ENCODE data around the gene MYO3B.

Gene MYO3B

DNA sequence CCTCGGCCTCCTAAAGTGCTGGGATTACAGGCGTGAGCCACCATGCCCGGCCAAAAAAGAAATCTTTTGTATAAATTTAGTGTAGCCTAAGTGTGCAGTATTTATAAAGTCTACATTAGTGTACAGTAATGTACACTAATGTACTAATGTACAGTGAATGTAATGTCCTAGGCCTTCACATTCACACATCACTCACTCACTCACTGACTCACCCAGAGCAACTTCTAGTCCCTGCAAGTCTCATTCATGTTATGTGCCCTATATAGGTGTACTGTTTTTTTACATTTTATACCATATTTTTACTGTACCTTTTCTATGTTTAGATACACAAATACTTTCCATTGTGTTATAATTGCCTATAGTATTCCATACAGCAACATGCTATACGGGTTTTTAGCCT, 254.9 kb downstream of the MYO3B start:
- TF ChIP-seq GATA3 (IDR thresholded peaks at IDR 0.05; ENCODE audit: low read depth, low read length), result no peak

DNA sequence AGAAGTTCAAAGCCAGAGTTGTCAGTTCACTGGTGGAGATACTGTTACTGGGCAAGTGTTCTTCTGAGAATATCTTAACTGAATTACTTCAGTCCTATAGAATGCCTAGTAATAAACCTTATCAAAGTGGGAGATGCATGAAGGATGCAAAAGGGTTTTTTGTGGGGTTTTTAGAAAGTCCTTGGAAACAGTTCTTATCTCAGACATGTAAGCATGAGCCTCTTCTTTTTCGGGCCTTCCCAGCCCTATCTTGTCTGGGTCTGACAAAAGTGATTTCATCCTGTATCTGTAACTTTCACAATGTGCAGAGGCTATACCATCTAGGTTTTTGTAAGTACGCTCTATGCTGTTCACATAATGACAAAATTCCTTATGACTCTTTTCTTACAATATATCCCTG, 255.5 kb downstream of the MYO3B start:
- TF ChIP-seq GATA2 (IDR thresholded peaks at IDR 0.05; ENCODE audit: low read depth, low read length) (no peak), GATA3 (IDR thresholded peaks at IDR 0.05; ENCODE audit: low read depth, low read length) (no peak)

DNA sequence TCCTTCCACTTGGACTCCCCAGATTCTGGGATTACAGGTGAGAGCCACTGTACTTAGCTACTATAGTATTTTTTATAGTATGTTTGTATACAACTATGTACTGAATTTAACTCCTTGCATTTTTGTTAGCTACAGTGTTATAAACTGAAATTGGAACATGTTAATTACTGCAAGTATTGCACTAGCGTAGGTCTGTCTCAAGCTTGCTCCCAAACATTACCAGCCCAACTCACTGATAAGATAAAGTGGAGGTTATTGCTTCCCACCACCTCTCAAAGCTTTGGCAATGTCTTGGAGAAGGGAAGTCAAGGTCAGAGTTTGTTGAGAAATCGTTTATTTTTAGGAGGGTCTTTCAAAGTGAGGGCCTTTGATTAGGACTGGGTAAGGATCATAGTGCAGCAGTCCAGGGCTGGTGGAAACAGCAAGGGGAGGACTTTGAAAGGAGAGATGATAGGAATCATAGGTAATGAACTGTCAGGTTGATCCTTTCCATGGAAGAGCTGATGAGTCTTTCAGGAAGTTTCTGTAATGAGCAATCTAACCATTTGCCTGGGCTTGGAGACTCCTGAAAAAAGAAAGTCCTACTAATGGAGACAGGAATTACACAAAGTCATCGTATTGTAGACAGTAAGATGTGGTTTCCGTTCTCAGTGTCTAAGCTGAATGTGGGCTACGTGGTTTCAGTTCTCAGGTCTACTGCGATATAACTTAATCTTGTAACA, 257.1 kb downstream of the MYO3B start:
- no peak for TF ChIP-seq GATA3 (IDR thresholded peaks at IDR 0.05; ENCODE audit: low read depth, low read length)
- no peak for TF ChIP-seq GATA2 (IDR thresholded peaks at IDR 0.05; ENCODE audit: low read depth, low read length)

DNA sequence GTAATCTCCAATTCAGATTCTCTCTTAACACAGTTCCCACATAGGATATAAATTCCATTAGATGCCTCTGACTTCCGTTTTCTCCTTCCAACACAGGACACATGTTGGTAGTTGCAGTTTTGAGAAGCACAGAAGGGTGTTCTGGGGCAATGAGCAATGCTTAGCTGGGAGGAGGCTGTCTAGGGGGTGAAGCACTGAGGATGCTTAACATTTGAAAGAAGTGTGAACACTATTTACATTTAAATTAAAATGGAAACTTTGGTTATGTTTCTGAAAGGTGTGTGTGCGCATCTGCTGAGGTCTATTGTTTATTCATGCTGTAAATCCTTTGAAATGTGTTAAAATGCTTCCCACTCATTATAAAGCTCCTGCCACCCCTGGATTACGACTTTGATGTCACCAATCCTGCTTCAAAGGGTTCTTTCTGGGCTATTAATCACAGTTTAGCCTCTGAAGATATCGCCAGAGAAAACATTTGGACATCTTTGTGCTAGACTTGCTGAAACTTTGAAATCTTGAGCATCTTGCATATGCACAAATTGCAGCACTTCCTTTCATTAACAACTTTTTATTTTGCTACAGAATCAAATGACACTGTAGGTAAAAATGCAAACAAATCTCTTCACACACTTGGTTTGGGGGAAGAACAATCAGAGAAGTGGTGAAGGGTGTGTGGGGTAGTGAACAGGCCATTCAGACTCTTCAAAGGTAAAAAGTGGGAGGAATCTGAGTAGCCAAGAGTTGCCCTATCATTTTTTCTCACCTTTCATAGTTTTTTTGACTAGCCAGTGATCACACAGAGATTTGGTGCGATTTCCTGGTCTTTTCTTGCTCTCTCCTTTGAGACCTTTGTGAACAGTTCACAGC, 258.4 kb downstream of the MYO3B start:
- no peak for TF ChIP-seq GATA2 (IDR thresholded peaks at IDR 0.05; ENCODE audit: low read depth, low read length)
- no peak for TF ChIP-seq GATA3 (IDR thresholded peaks at IDR 0.05; ENCODE audit: low read depth, low read length)

DNA sequence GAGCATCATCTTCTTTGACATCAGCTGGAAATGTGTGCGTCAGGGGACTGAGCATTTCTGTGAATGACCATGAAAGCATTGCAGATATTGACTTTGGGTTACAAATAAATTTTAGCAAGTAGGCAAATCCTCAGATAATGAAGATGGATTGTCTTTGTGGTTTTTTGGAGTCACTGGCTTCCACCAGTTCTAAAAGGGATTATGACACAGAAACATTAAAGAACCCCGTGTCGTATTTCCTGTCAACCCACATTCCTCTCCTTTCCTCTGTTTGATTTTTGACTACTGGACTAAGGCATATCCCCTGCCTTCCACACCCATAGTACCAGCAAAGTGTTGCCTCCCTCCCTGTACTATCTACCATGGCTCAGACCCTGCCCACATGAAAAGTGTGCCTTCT, 268.1 kb downstream of the MYO3B start:
- no peak for TF ChIP-seq GATA3 (IDR thresholded peaks at IDR 0.05; ENCODE audit: low read depth, low read length)
- TF ChIP-seq GATA2 (IDR thresholded peaks at IDR 0.05; ENCODE audit: low read depth, low read length), result no peak

DNA sequence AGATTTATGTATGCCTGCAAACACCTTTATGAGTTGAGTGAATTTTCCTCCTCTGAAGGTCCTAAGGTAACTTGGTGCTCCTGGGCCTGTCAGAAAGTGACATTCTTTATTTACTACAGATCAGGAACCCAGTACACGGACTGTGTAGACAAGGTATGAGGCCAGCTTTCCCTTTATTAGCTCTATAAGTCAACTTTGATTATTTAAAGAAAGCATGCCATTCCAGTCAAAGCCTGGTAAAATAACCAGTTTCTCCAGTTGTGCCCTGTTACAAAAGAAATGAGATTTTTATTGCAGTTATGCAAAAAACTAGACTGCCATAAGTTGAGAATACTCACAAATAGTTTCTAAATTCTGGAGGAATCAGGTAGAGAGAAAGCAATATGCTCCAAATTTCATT, 271.1 kb downstream of the MYO3B start:
- TF ChIP-seq GATA3 (IDR thresholded peaks at IDR 0.05; ENCODE audit: low read depth, low read length), result no peak
- TF ChIP-seq GATA2 (IDR thresholded peaks at IDR 0.05; ENCODE audit: low read depth, low read length), result no peak

DNA sequence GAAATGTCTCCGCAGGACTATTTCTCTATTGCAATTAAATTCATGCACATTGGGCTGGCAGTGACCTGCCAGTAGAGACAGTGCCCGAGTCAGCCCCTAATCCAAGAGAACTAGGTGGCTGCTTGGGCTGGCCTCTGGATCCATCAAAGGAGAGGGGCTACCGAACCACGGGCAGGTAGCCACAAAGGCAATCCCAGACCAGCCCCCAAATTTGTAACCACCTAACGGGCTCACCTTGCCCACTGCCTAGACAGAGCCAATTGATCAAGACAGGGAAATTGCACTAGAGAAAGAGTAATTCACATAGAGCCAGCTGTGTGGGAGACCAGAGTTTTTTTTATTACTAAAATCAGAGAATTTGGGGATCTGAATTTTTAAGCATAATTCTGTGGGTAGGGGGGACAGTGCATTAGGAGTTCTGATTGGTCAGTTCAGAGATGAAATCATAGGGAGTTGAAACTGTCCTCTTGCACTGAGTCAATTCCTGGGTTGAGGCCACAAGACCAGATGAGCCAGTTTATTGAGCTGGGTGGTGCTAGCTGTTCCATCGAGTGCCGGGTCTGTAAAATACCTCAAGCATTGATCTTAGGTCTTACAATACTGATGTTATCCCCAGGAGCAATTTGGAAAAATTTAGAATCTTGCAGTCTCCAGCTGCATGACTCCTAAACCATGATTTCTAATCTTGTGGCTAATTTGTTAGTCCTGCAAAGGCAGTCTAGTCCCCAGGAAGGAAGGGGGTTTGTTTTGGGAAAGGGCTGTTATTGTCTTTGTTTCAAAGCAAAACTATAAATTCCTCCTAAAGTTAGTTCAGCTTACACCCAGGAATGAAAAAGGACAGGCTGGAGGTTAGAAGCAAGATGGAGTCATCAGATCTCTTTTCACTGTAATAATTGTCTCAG, 276.8 kb downstream of the MYO3B start:
- no peak for TF ChIP-seq GATA2 (IDR thresholded peaks at IDR 0.05; ENCODE audit: low read depth, low read length)
- no peak for TF ChIP-seq GATA3 (IDR thresholded peaks at IDR 0.05; ENCODE audit: low read depth, low read length)

DNA sequence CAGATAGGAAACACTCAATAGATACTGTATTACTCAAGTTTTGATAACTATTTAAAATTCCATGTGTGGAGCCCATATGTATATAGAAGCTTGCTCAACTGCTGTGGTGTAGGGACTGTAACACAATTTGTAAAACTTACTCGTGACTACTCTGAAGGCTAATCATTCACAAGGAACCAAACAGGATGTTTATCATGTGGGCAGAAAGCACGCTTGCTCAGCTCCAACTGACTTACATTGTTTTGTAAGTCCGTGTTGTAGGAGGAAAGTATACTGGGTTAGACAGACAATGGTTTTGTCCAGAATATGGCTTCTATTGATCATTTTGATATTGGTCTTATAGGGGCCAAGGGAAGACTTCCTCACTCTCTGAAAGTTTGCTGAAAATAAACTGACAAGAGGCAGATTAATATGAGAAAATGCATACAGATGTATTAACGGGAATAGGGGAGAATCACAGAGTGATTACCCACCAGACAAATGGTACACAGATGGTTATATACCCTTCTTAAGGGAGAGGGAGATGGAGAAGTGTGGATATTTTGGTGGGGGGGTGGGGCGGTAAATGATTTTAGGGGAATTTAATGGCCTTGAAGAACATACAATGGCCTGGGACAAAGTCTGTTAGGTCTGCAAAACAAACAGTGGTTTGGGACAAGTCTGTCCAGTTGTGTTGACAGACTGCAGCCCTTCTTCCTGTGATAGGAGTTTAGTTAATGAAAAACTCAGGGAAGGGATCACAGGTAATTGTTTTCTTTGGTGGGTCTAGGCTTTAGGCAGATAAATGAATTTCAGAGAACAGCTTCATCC, 277.9 kb downstream of the MYO3B start:
- TF ChIP-seq GATA3 (IDR thresholded peaks at IDR 0.05; ENCODE audit: low read depth, low read length), result no peak
- TF ChIP-seq GATA2 (IDR thresholded peaks at IDR 0.05; ENCODE audit: low read depth, low read length), result no peak

DNA sequence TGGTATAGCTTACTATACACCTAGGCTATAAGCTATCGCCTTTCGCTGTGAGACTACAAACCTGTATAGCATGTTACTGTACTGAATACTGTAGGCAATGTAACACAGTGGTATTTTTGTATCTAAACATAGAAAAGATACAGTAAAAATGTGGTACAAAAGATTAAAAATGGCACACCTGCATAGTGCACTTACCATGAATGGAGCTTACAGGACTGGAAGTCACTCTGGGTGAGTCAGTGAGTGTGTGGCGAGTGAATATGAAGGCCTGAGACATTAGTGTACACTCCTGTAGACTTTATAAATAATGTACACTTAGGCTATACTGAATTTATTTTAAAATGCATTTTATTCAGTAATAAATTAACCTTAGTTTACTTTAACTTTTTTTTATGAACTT, 279.0 kb downstream of the MYO3B start:
- no peak for TF ChIP-seq GATA2 (IDR thresholded peaks at IDR 0.05; ENCODE audit: low read depth, low read length)
- TF ChIP-seq GATA3 (IDR thresholded peaks at IDR 0.05; ENCODE audit: low read depth, low read length), result no peak

DNA sequence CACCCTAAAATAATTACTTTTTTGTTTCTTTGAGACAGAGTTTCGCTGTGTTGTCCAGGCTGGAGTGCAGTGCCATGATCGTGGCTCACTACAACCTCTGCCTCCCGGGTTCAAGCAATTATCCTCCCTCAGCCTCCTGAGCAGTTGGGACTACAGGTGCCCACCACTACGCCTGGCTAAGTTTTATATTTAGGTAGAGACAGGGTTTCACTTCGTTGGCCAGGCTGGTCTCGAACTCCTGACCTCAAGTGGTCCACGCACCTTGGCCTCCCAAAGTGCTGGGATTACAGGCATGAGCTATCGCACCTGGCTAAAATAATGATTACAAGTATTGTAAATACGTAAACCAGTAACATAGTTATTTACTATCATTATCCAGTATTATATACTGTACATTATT, 279.8 kb downstream of the MYO3B start:
- TF ChIP-seq GATA3 (IDR thresholded peaks at IDR 0.05; ENCODE audit: low read depth, low read length), result no peak
- no peak for TF ChIP-seq GATA2 (IDR thresholded peaks at IDR 0.05; ENCODE audit: low read depth, low read length)

DNA sequence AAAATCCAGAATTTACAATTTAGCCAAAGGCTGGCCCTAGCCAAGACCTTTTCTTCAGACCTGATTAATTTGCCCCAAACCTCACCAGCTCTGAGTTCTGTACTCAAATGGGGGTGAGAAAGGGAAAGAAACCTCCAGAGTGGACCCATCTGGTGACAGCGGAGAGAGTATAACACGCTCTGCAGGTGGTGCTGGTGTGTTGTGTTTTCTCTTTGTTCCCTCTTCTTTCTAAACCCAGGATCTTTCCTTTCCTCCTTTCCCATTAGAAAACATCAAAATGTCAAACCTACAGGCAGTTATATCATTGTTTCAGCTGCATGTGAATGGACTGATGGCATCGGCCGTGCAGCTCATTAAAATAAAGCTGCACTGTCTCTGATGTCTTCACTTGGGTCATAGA, 283.9 kb downstream of the MYO3B start:
- TF ChIP-seq GATA2 (IDR thresholded peaks at IDR 0.05; ENCODE audit: low read depth, low read length) (no peak), GATA3 (IDR thresholded peaks at IDR 0.05; ENCODE audit: low read depth, low read length) (no peak)

DNA sequence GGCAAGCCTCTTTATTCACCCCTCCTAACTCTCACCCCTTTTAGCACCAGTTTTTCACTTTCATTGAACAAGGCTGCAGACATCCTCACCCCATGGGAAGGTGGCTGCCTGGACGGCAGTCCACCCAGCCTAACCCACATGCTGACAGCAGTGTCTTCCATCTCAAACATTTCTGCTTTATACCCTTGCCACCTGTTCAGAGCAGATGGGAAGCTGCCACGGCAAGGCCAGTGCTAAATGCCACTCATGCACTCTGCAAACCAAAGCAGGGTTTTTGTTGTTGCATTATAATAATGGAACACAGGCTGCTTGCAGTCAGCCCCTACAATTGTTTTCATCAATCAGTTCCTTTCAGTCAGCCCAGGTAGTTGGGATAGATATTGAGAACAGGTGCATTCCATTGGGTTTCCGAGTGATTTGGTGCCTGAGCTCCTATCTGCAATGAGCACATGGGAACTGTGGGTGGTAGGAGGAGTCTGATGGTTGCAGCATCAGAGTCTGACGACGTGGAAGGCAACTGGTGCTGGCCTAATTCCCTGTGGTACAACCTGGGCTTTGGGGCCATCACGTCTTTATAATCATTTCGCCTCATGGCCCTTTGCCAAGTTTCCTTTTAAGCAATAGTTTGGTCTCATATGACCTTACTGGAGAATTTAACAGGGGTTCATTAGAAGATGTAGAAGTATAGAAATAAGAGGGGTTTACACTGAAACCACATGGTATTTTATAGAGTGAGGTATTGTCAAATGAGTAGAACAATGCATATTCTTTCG, 284.7 kb downstream of the MYO3B start:
- TF ChIP-seq GATA3 (IDR thresholded peaks at IDR 0.05; ENCODE audit: low read depth, low read length) (no peak), GATA2 (IDR thresholded peaks at IDR 0.05; ENCODE audit: low read depth, low read length) (no peak)

DNA sequence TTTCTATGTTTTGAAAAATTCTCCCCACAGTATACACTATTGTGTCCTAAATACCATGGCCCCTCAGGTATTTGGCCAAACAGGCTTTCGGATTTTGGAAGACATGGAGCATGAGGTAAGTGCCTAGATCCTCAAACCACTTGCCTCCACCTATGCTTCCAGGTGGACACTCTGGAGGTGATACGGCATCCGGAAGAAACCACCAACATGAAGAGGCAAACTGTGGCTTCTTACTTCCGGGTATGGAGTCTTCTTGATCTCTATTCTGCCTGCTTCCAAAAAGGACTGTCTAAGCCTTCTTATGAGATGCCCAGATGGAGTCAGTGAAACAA, 285.2 kb downstream of the MYO3B start:
- no peak for TF ChIP-seq GATA2 (IDR thresholded peaks at IDR 0.05; ENCODE audit: low read depth, low read length)
- TF ChIP-seq GATA3 (IDR thresholded peaks at IDR 0.05; ENCODE audit: low read depth, low read length), result no peak
